A549 (cell line): Measurements from ENCODE around the gene APP. TPM values are rescaled to one million over a fixed set of nuclear protein-coding genes. Genes with fewer than 3 reads are reported as not detected.

ENCODE experiments used
- ATAC-seq, 2 experiments: fragments of 200-7000 bp in 1 of 2; fragments of >200 bp in 1 of 2; cut with Nextera tagmentation in 1 of 2; cut with Tn5 transposase in 1 of 2; 3 replicates each; pipeline versions ENCODE4 v1.8.0 to v1.9.1; 2018 to 2020; ENCODE audit warnings: mild to moderate bottlenecking in 1 of 2, moderate library complexity in 1 of 2
- CTCF ChIA-PET: fragments of 300-600 bp; sonication (Branson Sonifier 250); formaldehyde crosslinking; extraction: SDS; loops from one replicate; lab custom pipeline; 2021; ENCODE audit warnings: antibody characterized with exemption, inconsistent platforms; lab: Yijun Ruan, JAX
- POLR2A ChIA-PET: fragments of 350-600 bp; formaldehyde crosslinking; extraction: SDS; loops from one replicate; lab custom pipeline; 2021; ENCODE audit warnings: antibody characterized with exemption, inconsistent platforms; lab: Yijun Ruan, JAX
- DNase-seq, 2 experiments: peaks; one replicate each; pipeline versions ENCODE4 v3.0.0 to v3.0.0-alpha.2; 2011 to 2016; ENCODE audit warnings: low read depth in 1 of 2, low spot score in 1 of 2
- FAIRE-seq: peaks from 2 replicates; lab custom pipeline; 2011; peaks lifted over from hg19 to GRCh38; lab: Jason Lieb, UNC
- H3K27ac ChIP-seq, 2 experiments: fragments of >200 bp; sonication (Bioruptor Twin); formaldehyde crosslinking; 3 replicates each; pipeline ENCODE4 v1.5.1; 2016 to 2017
- H3K4me1 ChIP-seq: fragments of >200 bp; sonication (Bioruptor Twin); formaldehyde crosslinking; 3 replicates; pipeline ENCODE4 v1.6.1; 2016
- H3K4me2 ChIP-seq: fragments of >200 bp; sonication (Bioruptor Twin); formaldehyde crosslinking; 3 replicates; pipeline ENCODE4 v1.6.1; 2016
- H3K4me3 ChIP-seq: fragments of >200 bp; sonication (Bioruptor Twin); formaldehyde crosslinking; 3 replicates; pipeline ENCODE4 v1.5.1; 2016
- H3K9me3 ChIP-seq: fragments of >200 bp; sonication (Bioruptor Twin); formaldehyde crosslinking; 3 replicates; pipeline ENCODE4 v1.6.1; 2016
- CBX2 ChIP-seq: fragments of 200-600 bp; sonication (generic); IDR thresholded peaks from 2 replicates; pipeline ENCODE4 v1.6.1; 2016; ENCODE audit warnings: low read depth, mild to moderate bottlenecking, borderline replicate concordance
- CEBPB ChIP-seq, 2 experiments: fragments of >200 bp in 1 of 2; sonication (Bioruptor Twin) in 1 of 2; formaldehyde crosslinking in 1 of 2; IDR thresholded peaks; 2 replicates each; pipeline ENCODE4 v1.6.1; 2012 to 2016
- CHD2 ChIP-seq: fragments of 150-350 bp; IDR thresholded peaks from 2 replicates; pipeline ENCODE4 v1.6.1; 2014; ENCODE audit warnings: low read length; ENCODE audit not compliant: partially characterized antibody
- CHD4 ChIP-seq: fragments of 200-600 bp; sonication (generic); IDR thresholded peaks from 2 replicates; pipeline ENCODE4 v1.6.1; 2016; ENCODE audit warnings: antibody characterized with exemption, mild to moderate bottlenecking, borderline replicate concordance
- EHF ChIP-seq: fragments of 250-450 bp; sonication (Bioruptor Pico); IDR thresholded peaks from 2 replicates; pipeline ENCODE4 v1.5.0; 2020; ENCODE audit warnings: mild to moderate bottlenecking
- GATA3 ChIP-seq: IDR thresholded peaks from 2 replicates; pipeline ENCODE4 v1.6.1; 2012; ENCODE audit warnings: borderline replicate concordance
- HMGXB4 ChIP-seq: fragments of 250-450 bp; sonication (Bioruptor Pico); IDR thresholded peaks from 2 replicates; pipeline ENCODE4 v1.5.0; 2021; ENCODE audit warnings: mild to moderate bottlenecking, moderate library complexity, borderline replicate concordance
- HOXB5 ChIP-seq: fragments of 250-450 bp; sonication (Bioruptor Pico); IDR thresholded peaks from 2 replicates; pipeline ENCODE4 v1.5.0; 2020; ENCODE audit warnings: mild to moderate bottlenecking, moderate library complexity
- MAFK ChIP-seq: fragments of 450-650 bp; IDR thresholded peaks from 2 replicates; pipeline ENCODE4 v1.6.1; 2014; ENCODE audit not compliant: partially characterized antibody
- MAX ChIP-seq: IDR thresholded peaks from 2 replicates; pipeline ENCODE4 v1.6.1; 2012
- MYC ChIP-seq: IDR thresholded peaks from 2 replicates; pipeline ENCODE4 v1.6.1; 2012; ENCODE audit warnings: mild to moderate bottlenecking, inconsistent platforms, low read length, improper control_type of control experiment, borderline replicate concordance
- NFE2L2 ChIP-seq: fragments of 150-350 bp; conservative IDR thresholded peaks from 2 replicates; pipeline ENCODE4 v1.6.1; 2014; ENCODE audit warnings: low read length
- NPAS2 ChIP-seq: fragments of 250-450 bp; sonication (Bioruptor Pico); IDR thresholded peaks from 2 replicates; pipeline ENCODE4 v1.8.0; 2022; ENCODE audit warnings: mild to moderate bottlenecking, moderate library complexity, borderline replicate concordance
- POLR2A ChIP-seq: IDR thresholded peaks from 2 replicates; pipeline ENCODE4 v1.6.1; 2012; ENCODE audit warnings: mild to moderate bottlenecking, low read length
- RAD21 ChIP-seq, 2 experiments: fragments of >200 bp in 1 of 2; sonication (Bioruptor Twin) in 1 of 2; formaldehyde crosslinking in 1 of 2; IDR thresholded peaks in 1 of 2; conservative IDR thresholded peaks in 1 of 2; 2 replicates in 1 of 2; 3 replicates in 1 of 2; pipeline ENCODE4 v1.6.1; 2012 to 2018; ENCODE audit warnings: inconsistent platforms in 1 of 2
- RARB ChIP-seq: fragments of 250-450 bp; sonication (Bioruptor Pico); IDR thresholded peaks from 2 replicates; pipeline ENCODE4 v1.8.0; 2021; ENCODE audit warnings: mild to moderate bottlenecking, moderate library complexity
- RCOR1 ChIP-seq: fragments of 150-350 bp; IDR thresholded peaks from 2 replicates; pipeline ENCODE4 v1.6.1; 2014; ENCODE audit warnings: antibody characterized with exemption, low read length, low read depth
- REST ChIP-seq: fragments of 200-600 bp; sonication (generic); IDR thresholded peaks from 2 replicates; pipeline ENCODE4 v1.6.1; 2016; ENCODE audit warnings: antibody characterized with exemption, mild to moderate bottlenecking, moderate library complexity
- TP53 ChIP-seq: fragments of 250-450 bp; sonication (Bioruptor Pico); IDR thresholded peaks from 2 replicates; pipeline ENCODE4 v1.5.0; 2021; ENCODE audit warnings: mild to moderate bottlenecking, moderate library complexity
- WGBS: methylation state at CpG from one replicate; pipeline ENCODE4 v1.1.6; 2017; ENCODE audit errors: missing lambda C conversion rate; 5-methylcytosine and 5-hydroxymethylcytosine counted together
- polyA plus RNA-seq, 4 experiments: library from polyadenylated mRNA; depleted of rRNA in 3 of 4; stranded (reverse); fragments of >200 nt; fragmentation: RNase III in 1 of 4; extraction: RNeasy Plus Mini Kit Qiagen cat#74134 plus additional on column Dnase treatment in 1 of 4; gene quantifications; 2 replicates in 3 of 4; 3 replicates in 1 of 4; pipeline ENCODE4 v1.2.3, GENCODE V29; 2011 to 2017
- TF ChIP-seq, protein P1 (sequence below): fragments of >200 bp; sonication (Bioruptor Twin); formaldehyde crosslinking; IDR thresholded peaks from 3 replicates; pipeline ENCODE4 v1.5.1; 2016
- TF ChIP-seq, protein P2 (sequence below): fragments of >200 bp; sonication (Bioruptor Twin); formaldehyde crosslinking; IDR thresholded peaks from 3 replicates; pipeline ENCODE4 v1.6.1; 2016

The APP gene
- polyA plus RNA-seq, 2 of the 4 experiments (the other 2 are of a cell fraction) = 540 to 565 TPM

DNA sequence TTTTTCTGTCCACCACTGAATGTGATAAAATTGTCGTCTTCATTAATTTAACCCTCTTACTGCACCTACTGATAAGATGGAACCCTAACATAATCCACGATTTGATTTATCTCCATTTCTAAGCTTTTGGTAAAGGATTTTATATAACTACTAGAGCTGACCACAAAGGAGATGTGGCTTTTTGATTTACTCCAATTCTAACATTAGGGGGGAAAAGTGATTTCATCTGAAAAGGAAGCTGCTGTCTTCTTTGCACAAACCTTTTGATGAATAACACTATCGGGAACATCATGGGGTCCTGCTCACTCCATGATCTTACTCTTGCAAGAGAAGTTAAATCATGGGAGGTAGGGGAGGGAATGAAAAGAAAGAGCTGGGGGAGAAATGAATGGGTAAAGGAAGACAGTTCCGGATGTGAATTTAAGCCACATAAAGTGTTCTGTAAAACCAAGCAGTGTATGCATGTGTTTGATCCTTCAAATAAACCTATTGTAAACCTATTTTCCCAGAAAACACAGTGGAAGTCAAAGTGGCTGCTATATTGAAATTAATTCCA lies 274.0 kb downstream of the APP start:
- Histone ChIP-seq H3K27ac (no peak overlapping the region), H3K9me3 (no peaks in the 10 kb centered on the region), H3K4me3 (no peak overlapping the region), H3K4me2 (no peak overlapping the region), H3K4me1 (no peaks in the 10 kb centered on the region)
- FAIRE-seq (no peak), ATAC-seq (no peak), DNase-seq (no peak)
- ChIA-PET CTCF (interaction anchor here (1.2 to 1.5 kb wide), 3 partner anchors 9 to 341 kb away, joined by 3 to 8 read pairs (median 3); no protein-coding TSS in a partner anchor), POLR2A (no interaction called here)
- TF ChIP-seq MAX (no peak), CBX2 (no peak)
- WGBS = 76% methylated on average over 4 of the region's 4 CpGs

GRCh38 chr21:25895565-25896205 lies 274.9 kb downstream of the APP start:
- WGBS = 79% methylated on average over 6 of the region's 6 CpGs
- no peak for DNase-seq
- no peak overlapping the region for H3K27ac ChIP-seq
- no peak for ATAC-seq
- H3K9me3 ChIP-seq = no peaks in the 10 kb centered on the region
- no peak for TF ChIP-seq CEBPB (IDR thresholded peaks at IDR 0.05)
- TF ChIP-seq, protein P1, sequence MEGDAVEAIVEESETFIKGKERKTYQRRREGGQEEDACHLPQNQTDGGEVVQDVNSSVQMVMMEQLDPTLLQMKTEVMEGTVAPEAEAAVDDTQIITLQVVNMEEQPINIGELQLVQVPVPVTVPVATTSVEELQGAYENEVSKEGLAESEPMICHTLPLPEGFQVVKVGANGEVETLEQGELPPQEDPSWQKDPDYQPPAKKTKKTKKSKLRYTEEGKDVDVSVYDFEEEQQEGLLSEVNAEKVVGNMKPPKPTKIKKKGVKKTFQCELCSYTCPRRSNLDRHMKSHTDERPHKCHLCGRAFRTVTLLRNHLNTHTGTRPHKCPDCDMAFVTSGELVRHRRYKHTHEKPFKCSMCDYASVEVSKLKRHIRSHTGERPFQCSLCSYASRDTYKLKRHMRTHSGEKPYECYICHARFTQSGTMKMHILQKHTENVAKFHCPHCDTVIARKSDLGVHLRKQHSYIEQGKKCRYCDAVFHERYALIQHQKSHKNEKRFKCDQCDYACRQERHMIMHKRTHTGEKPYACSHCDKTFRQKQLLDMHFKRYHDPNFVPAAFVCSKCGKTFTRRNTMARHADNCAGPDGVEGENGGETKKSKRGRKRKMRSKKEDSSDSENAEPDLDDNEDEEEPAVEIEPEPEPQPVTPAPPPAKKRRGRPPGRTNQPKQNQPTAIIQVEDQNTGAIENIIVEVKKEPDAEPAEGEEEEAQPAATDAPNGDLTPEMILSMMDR = 0 out of 3 replicates have a peak, but pooled peaks have one; percentile 12
- TF ChIP-seq RAD21 (conservative IDR thresholded peaks at IDR 0.05 in 1 of 2, IDR thresholded peaks at IDR 0.05 in 1 of 2) = peak in 1 of 2 experiments; percentile 10; a peak in 1 of 5 replicates
- TF ChIP-seq MAFK = peak; percentile 57
- TF ChIP-seq, all 56 proteins: peak for 3
- CTCF ChIA-PET = interaction anchor here (1.2 to 1.5 kb wide), 3 partner anchors 8 to 342 kb away, joined by 3 to 8 read pairs (median 3); no protein-coding TSS in a partner anchor
- no peak overlapping the region for H3K4me3 ChIP-seq
- FAIRE-seq = no peak
- no peak overlapping the region for H3K4me2 ChIP-seq
- no peaks in the 10 kb centered on the region for H3K4me1 ChIP-seq
- POLR2A ChIA-PET = no interaction called here

GRCh38 chr21:25893191-25893590 lies 277.4 kb downstream of the APP start:
- TF ChIP-seq HOXB5 = no peak
- no peak for TF ChIP-seq RARB (CRISPR knock-in tag)
- no peak for TF ChIP-seq MYC
- no peak for TF ChIP-seq POLR2A
- no peak for TF ChIP-seq RCOR1
- TF ChIP-seq NFE2L2 = no peak
- TF ChIP-seq CHD2 = no peak
- no peak for TF ChIP-seq GATA3
- no peak for TF ChIP-seq TP53
- no peak for TF ChIP-seq HMGXB4
- TF ChIP-seq REST = no peak
- no peak for TF ChIP-seq EHF (CRISPR knock-in tag)
- TF ChIP-seq, protein P2, sequence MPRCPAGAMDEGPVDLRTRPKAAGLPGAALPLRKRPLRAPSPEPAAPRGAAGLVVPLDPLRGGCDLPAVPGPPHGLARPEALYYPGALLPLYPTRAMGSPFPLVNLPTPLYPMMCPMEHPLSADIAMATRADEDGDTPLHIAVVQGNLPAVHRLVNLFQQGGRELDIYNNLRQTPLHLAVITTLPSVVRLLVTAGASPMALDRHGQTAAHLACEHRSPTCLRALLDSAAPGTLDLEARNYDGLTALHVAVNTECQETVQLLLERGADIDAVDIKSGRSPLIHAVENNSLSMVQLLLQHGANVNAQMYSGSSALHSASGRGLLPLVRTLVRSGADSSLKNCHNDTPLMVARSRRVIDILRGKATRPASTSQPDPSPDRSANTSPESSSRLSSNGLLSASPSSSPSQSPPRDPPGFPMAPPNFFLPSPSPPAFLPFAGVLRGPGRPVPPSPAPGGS = no peak
- no peak for TF ChIP-seq NPAS2
- TF ChIP-seq CHD4 = no peak
- Histone ChIP-seq H3K4me1 (no peaks in the 10 kb centered on the region), H3K9me3 (no peaks in the 10 kb centered on the region), H3K27ac (no peak overlapping the region), H3K4me3 (no peak overlapping the region), H3K4me2 (no peak overlapping the region)
- ChIA-PET CTCF (no interaction called here), POLR2A (no interaction called here)
- no peak for FAIRE-seq
- WGBS = 90% methylated on average over 1 of the region's 1 CpG
- DNase-seq = no peak
- no peak for ATAC-seq
